DMS53 treated with DMSO at 0.1 percent for 48 hours (cell line): Measurements from ENCODE around the gene RNF135.
"Not testable (repeated sequence)": the region's sequence is repeated elsewhere in the genome, so short reads cannot be mapped to it uniquely, and the experiment has no call there.

ENCODE experiments used
- DNase-seq: peaks from one replicate; lab custom pipeline; 2025; ENCODE audit not compliant: unreplicated experiment; lab: John Stamatoyannopoulos, UW

The RNF135 gene

DNA sequence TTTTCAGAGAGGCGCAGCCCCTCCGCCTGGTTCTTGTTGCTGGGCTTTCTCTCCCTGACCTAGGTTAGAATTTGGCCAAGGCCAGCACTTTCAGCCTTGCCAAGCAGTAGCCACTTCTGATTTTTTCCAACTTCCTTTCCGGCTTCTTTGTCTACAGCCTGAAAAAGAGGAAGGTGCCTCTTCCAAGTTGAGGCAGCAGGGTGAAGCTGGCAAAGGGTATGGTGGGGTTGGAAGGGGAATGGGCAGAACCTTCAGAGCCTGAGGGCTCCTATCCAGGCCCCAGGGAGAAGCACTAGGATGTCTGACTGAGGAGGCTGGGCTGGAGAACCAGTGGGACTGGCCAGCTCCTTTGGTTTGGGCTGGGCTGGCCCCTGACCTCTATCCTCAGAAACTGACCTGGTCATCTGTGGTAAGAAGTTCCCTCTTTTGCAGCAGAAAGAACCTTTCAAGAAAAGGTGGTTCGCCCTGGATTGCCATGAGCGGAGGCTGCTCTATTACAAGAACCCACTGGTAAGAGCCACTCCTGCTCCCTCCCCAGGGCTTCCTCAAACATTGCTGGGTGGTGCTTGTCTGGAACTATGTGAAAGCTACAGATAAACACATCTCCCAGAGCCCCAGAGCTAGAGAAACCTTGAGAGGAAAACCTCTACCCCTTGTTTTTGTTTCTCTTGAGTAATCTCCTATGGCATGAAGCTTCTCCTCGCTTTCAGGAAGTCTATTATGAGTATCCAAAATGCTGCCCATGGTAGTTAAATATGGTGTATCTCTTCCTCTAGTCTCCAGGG is 16.6 kb upstream of the RNF135 start:
- no peak for DNase-seq

DNA sequence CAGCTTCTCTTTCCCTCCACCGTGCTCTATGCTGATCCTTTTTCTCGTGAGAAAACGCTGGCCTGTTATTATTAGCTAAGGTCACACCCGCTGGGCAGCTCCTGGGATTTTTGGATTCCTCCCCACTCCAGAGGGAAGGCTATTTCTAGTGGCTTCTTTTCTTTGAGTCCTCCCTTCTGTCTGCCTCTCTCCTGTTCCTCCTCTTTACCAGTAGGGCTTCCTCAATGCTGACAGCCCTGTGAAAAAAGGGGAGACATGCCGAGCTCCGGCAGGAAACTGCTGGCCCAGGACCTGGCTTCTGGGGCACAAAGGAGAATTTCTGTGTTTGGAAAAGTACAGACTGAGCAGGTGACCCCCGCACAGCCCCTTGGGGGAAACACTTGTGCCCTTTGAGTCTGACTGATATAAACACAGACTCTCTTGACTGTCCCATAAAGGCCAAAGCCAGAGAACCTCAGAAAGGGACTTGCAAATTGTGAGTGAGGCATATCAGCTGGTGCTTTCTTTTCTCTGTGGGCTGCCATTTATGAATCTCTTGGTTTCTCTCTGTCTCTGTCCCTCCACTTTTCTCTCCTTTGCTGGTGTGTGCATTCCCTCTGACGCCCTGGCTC is 14.0 kb upstream of the RNF135 start:
- no peak for DNase-seq

DNA sequence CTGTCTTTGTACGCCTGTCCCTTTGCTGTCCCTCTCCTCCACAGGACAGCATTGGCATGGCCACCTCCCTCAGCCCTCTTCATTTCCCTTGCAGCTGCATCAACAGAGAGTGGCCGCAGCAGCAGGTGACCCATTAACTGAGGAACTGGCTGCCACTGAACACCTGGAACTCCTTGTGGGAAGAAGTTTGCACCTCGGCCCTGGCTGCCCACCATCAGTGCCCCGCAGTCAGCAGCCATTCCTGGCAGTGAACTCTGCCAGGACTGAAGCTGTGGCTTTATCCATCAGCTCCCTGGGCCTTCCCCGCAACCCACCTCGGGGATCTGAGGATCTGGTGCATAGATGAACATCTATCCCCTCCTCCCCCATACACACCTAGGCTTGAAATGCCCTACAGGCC is 13.1 kb upstream of the RNF135 start:
- DNase-seq: no peak

DNA sequence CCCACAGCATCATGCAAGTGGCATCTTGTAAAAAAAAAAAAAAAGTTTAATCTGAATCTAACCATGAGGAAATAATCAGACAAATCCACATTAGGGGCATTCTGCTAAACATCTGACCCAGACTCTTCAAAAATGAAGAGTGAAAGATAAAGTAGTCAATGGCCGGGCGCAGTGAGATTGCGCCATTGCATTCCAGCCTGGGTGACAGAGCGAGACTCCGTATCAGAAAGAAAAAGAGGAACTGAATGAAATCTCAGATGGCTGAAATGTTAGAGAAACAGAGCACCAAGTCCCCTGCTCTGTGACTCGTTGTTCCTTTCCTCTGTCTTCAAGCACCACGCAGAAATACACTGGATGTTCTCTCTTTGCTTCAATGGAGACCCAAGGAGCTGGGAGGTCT is 12.7 kb upstream of the RNF135 start:
- no peak for DNase-seq

DNA sequence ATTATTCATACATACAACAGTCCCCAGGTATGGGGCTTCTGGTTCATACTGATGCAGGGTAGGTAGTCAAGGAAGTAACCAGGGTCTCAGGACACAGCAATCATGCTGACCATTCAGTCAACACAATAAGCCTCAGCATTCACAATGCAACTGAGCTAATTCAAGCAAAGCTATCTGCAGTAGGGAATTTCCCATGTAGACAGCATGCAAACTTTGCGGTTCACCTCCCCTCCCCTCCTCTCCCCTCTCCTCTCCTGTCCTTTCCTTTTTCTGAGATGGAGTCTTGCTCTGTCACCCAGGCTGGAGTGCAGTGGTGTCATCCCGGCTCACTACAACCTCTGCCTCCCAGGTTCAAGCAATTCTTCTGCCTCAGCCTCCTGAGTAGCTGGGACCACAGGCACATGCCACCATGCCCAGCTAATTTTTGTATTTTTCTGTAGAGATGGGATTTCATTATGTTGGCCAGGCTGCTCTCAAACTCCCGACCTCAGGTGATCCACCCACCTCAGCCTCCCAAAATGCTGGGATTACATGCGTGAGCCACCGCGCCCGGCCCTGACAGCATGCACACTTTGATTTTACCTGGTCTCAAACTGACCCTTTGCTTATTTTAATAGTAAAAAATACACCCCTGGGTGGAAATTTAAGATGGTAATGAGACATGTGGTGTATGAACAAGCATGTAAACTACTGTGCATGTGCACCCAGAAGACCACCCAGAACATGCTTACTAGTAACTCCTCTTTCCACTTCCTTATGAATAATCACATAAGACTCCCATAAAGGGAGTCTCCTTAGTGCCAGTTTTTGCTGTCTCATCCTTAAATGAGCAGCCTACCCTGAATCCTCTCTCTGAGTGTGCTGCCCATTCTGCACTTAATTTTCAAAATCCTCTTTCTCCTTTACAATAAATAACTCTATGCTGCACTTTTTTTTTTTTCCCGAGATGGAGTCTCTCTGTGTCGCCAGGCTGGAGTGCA is 9.3 kb upstream of the RNF135 start:
- no peak for DNase-seq

DNA sequence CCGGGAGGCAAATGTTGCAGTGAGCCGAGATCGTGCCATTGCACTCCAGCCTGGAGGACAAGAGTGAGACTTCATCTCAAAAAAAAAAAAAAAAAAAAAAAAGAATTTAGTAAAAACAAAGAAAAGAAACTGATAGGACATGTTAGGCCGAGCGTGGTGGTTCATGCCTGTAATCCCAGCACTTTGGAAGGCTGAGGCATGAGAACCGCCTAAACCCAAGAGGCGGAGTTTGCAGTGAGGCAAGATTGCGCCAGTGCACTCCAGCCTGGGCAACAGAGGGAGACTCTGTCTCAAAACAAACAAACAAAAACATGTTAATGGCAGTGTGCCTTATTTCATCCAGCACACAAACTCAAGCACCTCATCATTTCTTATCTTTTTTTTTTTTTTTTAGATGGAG is 6.5 kb upstream of the RNF135 start:
- not testable (repeated sequence) for DNase-seq

DNA sequence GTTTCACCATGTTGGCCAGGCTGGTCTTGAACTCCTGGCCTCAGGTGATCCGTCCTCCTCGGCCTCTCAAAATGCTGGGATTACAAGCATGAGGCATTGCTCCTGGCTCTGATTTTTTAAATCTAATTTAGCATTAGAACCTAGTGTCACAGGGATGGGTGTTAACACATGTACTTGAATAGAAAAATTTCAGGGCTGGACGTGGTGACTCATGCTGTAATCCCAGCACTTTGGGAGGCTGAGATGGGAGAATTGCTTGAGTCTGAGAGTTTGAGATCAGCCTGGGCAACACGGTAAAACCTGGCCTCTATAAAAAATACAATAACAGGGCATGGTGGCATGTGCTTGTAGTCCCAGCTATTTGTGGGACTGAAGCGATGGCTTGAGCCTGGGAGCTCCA is 6.0 kb upstream of the RNF135 start:
- DNase-seq: no peak

DNA sequence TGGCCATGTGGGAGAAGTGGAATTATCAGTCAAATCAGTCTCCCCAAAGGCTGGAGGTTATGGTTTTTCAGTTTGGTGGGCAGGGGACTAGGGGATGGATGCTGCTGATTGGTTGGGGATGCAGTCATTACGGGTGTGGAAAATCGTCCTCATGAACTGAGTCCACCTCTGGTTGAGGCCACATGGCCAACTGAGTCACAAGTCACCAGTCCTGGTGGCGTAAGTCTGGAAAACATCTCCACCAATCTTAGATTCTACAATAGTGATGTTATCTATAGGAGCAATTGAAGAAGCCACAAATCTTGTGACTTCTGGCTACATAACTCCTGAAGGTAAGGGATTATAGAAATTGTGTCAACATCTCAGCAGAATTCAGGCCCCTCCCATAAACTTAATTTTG is 5.2 kb upstream of the RNF135 start:
- DNase-seq: no peak

DNA sequence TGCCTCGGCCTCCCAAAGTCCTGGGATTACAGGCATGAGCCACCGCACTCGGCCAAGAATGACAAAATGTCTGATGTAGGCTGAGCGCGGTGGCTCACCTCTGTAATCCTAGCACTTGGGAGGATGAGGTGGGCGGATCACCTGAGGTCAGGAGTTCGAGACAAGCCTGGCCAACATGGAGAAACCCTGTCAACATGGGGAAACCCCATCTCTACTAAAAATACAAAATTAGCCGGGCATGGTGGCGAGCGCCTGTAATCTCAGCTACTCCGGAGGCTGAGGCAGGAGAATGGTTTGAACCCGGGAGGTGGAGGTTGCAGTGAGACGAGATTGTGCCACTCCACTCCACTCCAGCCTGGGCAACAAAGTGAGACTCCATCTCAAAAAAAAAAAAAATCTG is 2.9 kb upstream of the RNF135 start:
- DNase-seq: not testable (repeated sequence)

DNA sequence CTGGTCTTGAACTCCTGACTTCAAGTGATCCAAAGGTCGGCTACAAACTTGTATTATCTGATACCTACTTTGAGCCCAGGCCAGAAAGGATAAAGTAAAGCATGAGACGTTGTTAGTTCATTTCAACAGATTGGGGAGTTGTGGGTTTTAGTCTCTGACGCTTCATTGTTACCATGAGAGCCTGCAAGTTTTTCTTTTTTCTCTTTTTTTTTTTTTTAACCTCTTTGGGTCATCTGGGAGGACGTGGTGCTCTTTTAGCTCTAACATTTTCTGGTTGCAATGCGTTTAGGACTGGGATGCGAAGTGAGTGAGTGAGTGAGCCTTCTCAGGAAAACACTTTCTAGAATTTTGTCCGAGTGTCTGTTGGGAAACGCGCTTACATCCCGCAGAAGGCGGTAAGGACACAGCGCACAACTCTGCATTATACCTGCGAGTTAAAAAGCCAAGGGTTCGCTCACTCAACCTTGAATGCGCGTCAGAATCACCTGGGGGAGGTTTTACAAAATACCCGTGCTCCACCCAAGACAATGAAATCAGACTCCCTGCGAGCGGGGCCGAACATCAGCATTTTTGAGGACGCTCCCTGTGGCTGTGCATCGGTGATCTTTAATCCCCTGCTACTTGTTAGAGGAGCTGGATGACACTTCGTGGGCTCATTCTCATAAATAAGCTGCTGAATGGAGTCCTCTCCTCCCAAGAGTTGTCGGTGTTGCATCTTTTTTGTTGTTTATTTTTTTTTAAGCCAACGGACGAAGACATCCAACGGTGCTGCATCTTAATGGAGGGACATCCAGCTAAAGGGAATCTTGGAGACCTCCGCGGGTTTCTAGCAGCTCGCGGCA is 629 bp upstream of the RNF135 start:
- peak; percentile 41 for DNase-seq

DNA sequence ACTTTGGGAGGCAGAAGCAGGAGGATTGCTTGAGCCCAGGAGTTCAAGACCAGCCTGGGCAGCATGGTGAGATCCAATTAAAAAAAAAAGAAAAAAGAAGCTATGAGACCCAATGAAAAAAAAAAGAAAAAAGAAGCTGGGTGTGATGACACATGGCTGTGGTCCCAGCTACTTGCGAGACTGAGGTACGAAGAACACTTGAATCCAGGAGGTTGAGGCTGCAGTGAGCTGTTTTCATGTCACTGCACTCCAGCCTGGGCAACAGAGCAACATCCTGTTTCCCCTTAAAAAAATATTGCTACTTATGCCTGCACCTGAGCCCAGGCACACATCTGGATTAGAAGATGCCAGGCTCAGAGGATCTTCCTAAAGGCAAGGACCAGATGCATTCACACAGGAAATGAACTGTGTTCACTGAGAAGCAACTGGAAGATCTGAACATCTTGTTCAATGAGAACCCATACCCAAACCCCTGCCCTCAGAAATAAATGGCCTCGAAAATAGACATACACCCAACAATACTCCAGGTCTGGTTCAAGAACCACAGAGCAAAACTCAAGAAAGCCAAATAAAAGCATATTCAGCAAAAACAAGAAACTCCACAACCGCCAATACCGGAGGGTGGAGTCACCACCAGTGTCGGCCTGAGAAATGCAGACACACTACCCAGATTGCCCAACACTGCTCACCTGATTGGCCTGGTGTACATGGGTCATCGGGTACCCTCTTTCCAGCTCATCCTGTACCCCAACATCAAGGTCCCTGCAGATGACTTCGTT is 4.4 kb downstream of the RNF135 start:
- DNase-seq: no peak

DNA sequence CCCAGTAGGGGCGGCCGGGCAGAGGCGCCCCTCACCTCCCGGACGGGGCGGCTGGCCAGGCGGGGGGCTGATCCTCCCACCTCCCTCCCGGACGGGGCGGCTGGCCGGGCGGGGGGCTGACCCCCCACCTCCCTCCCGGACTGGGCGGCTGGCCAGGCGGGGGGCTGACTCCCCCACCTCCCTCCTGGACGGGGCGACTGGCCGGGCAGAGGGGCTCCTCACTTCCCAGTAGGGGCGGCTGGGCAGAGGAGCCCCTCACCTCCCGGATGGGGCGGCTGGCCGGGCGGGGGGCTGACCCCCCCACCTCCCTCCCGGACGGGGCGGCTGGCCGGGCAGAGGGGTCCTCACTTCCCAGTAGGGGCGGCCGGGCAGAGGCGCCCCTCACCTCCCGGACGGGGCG is 9.1 kb downstream of the RNF135 start:
- DNase-seq: not testable (repeated sequence)

DNA sequence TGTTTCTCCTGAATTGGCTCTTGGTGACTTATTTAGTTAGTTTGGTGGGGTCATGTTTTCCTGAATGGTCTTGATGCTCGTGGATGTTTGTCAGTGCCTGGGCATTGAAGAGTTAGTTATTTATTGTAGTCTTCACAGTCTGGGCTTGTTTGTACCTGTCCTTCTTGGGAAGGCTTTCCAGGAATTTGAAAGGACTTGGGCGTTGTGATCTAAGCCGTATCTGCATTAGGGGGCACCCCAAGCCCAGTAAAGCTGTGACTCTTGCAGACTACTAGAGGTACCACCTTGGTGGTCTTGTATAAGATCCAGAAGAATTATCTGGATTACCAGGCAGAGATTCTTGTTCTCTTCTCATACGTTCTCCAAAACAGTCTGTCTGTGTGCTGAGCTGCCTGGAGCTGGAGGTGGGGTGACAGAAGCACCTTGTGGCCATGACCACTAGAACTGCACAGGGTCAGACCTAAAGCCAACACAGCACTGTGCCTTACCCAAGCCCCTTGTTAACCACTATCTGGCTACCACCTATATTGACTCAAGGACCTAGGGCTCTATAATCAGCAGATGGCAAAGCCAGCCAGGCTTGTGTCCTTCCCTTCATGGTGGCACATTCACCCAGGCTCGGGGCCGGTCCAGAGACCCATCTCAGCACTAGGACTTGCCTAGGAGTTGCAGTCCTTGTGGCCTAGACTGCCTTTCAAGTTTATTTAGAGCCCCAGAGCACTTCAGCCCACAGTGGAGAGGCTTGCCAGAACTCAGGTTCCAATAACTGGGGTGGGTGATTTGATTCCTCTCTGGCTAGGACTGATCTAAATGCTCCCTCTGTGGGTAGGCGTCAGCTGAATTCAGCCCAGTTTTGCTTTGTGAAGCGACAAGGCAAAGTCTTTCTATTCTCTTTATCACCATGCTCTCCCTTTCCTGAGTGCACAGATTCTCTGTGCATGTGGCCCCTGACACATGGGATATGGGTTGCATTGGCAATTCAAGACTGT is 11.0 kb downstream of the RNF135 start:
- no peak for DNase-seq

DNA sequence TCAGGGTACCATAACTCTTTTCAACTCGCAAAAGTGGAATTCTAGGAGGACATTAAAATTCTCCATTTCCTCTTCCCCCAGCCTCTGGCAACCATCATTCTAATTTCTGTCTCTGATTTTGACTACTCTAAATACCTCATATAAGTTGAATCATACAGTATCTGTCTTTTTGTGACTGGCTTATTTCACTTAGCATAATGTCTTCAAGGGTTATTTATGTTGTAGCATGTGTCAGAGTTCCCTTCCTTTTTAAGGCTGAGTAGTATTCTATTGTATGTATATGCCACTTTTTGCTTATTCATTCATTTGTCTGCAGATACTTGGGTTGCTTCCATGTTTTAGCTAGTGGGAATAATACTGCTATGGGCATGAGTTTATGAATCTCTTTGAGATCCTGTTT is 12.0 kb downstream of the RNF135 start:
- no peak for DNase-seq

DNA sequence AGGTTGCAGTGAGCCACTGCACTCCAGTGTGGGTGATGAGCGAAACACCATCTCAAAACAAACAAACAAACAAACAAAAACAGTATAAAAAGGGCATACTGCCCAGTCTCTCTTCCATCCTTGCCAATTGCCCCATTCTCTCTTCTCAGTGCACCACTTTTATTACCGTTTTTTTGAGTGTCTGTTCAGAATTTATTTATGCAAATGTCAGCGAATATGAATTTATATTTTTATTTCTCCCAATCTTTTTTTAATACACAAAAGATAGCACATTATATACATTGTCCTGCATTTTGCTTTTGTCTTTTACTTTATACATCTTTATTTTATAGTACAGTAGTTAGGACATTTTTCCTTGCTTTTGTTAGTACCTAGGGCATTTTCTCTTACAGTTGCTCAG is 19.6 kb downstream of the RNF135 start:
- DNase-seq: no peak

DNA sequence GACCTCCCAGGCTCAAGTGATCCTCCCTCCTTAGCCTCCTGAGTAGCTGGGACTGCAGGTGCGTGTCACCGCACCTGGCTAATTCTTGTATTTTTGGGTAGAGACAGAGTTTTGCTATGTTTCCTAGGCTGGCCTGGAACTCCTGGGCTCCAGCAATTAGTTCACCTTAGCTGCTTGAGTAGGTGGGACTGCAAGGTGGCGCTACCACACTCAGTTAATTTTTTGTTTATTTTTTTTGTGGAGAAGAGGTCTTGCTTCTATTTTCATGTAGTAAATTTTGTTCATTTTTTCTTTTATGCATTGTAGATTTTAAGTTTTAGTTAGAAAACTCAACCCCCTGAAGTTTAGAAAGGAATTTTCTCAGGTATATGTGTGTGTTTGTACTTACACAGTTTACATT is 21.7 kb downstream of the RNF135 start:
- no peak for DNase-seq

DNA sequence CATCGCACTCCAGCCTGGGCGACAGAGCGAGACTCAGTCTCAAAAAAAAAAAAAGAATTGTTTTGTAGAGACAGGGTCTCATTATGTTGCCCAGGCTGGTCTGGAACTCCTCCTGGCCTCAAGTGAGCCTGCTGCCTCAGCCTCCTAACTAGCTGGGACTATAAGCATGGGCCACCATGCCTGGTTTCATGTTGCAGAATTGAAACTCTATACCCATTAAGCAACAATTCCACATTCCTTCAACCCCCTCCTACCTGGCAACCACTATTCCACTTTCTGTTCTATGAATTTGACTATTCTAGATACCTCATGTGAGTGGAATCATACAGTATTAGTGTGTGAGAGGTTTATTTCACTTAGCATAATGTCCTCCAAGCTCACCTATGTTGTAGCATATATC is 24.5 kb downstream of the RNF135 start:
- DNase-seq: no peak

DNA sequence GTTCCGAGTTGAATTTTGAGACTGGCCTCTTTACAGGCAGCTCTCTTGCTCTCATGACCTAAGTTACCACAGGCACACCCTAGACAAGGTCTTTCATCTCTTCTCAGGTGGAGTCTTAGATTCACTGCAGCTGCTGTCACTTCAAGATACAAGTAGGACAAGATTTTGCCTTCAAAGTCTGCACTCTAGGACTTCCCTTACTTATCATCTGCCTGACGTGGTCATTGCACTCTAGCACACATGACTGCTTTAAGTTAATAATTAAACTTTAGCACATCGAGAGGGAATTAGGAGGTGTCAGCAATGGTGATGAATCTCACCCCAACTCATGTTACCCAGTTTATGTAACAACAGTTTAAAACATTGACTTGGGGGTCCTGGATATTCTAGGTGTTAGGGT is 25.6 kb downstream of the RNF135 start:
- DNase-seq: peak; percentile 13

DNA sequence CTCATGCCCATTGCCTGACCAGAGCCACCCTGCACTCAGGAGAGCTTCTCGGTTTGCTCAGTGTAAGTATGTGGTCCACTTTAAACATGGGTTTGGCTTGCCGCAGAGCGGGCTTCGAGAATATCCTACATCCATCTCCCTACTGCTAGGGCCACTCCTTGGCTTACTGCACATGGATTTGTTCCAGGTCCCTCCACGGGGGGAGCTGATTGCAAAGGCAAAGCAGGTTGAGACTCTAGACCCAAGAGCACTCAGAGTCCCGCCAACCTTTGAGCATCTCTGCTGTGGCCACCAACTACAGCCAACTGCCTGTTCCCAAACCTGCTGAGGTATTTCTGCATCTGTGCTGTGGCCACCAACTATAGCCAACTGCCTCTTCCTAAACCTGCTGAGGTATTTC is 26.4 kb downstream of the RNF135 start:
- no peak for DNase-seq
